Left lung (tissue), 10 donors: ENCODE measurements around the gene ALLC. TPM values are rescaled to one million over a fixed set of nuclear protein-coding genes. Genes with fewer than 3 reads are reported as not detected.
"Not testable (repeated sequence)": the region's sequence is repeated elsewhere in the genome, so short reads cannot be mapped to it uniquely, and the experiment has no call there.

Experiments used
- ATAC-seq: fragments of 200-7000 bp; cut with Tn5 transposase; one replicate; pipeline ENCODE4 v1.9.1; 2020; ENCODE audit warnings: moderate library complexity
- DNase-seq, 4 donors: peaks; one replicate each; pipeline ENCODE4 v3.0.0-alpha.2; 2013 to 2020
- H3K27ac ChIP-seq, 2 donors: fragments of 200-600 bp; sonication (generic) in 1 of 2; one replicate each; pipeline versions ENCODE4 v1.5.0 to v1.8.0; 2020 to 2021
- H3K27me3 ChIP-seq, 2 donors: fragments of 200-600 bp; sonication (generic) in 1 of 2; one replicate each; pipeline versions ENCODE4 v1.5.0 to v1.8.0; 2020 to 2021
- H3K36me3 ChIP-seq, 2 donors: fragments of 200-600 bp; sonication (generic) in 1 of 2; one replicate each; pipeline versions ENCODE4 v1.5.0 to v1.8.0; 2020 to 2021
- H3K4me1 ChIP-seq, 2 donors: fragments of 200-600 bp; one replicate each; pipeline ENCODE4 v1.8.0; 2021
- H3K4me3 ChIP-seq, 2 donors: fragments of 200-600 bp; sonication (generic) in 1 of 2; one replicate each; pipeline versions ENCODE4 v1.5.0 to v1.8.0; 2020 to 2021; ENCODE audit warnings: mild to moderate bottlenecking in 1 of 2
- H3K9me3 ChIP-seq, 2 donors: fragments of 200-600 bp; sonication (generic) in 1 of 2; one replicate each; pipeline versions ENCODE4 v1.5.0 to v1.8.0; 2020 to 2021
- intact Hi-C, 2 donors: fragments of 100-400 bp; cut with DNase I; formaldehyde crosslinking; loops; one replicate each; pipeline versions ENCODE4 v1.11.2 to v1.14.2; 2022
- polyA plus RNA-seq, 6 donors: library from polyadenylated mRNA; unstranded; fragments of 120-200 nt; gene quantifications; one replicate each; pipeline ENCODE4 v1.2.1, GENCODE V29; 2013; ENCODE audit not compliant: insufficient read length in 6 of 6
- total RNA-seq, 2 donors: library from RNA; stranded (reverse); fragmentation: NEBNext Ultra II Directional; extraction: Animal tissue kit (Norgen Biotek cat#: 25700); gene quantifications; one replicate each; pipeline ENCODE4 v1.2.1, GENCODE V29; 2021
- TF ChIP-seq, protein P1 (sequence below), 2 donors: fragments of 200-600 bp; sonication (generic) in 1 of 2; IDR thresholded peaks; one replicate each; pipeline versions ENCODE4 v1.5.0 to v1.8.0; 2021; ENCODE audit warnings: antibody characterized with exemption in 2 of 2
- donor health status: DM: no; HTN: yes; CAD: no.
- donor health status: DM: no; HTN: no; CAD: no.

ALLC gene
- total and polyA plus RNA-seq, 8 donors = 0.13 TPM; not detected in 7

DNA sequence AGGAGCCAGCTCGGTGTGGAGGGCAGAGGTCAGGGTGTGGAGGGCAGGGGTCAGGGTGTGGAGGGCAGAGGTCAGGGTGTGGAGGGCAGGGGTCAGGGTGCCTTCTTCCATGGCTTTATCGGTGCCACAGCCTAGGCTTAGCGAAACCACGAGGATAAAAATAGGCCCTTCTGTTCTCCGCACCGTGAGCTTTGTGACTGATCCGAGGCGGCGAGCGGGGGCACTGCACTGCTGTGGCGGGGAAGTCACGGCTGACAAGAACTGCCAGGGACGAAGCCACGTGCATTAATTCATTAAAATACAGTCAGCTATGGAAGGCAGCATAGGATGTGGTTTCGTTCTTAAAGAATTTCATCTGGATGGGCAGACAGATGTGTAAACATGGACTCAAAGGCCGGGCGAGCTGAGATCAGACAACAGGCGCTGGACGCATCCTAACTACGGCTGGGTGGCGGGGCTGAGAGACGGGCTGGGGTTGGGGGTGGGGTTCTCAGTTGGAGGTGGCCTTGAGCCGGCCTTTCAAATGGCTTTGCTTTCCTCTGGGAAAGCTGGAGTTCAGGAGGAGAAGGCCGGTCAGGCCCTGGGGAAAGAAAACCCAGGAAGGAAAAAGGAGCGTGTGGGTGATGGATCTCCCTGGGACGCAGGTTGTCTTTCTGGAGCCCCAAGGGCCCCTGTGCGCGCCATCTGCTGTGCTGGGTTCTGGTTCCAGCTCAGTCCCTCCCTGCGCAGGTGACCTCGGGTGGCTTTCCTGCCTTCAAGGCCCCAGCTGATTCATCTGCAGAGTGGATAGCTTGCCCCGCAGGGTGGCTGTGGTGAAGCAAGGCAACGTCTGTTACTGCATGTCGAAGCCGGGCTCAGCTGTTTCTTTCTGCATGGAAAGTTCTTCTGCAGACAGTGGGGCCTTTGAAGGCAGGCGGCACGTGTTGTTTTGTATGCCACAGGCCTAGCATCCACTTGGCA lies 958 bp upstream of the ALLC start:
- Histone ChIP-seq H3K27ac (no peak overlapping the region), H3K9me3 (no peaks in the 10 kb centered on the region), H3K4me3 (no peak overlapping the region), H3K27me3 (peaks cover 0 to 11% of the 10 kb centered on the region in 2 donors), H3K4me1 (peaks cover 1 to 2% of the 10 kb centered on the region in 2 donors), H3K36me3 (no peaks in the 10 kb centered on the region)
- intact Hi-C loops = no loop called here
- no peak for DNase-seq
- TF ChIP-seq, protein P1, sequence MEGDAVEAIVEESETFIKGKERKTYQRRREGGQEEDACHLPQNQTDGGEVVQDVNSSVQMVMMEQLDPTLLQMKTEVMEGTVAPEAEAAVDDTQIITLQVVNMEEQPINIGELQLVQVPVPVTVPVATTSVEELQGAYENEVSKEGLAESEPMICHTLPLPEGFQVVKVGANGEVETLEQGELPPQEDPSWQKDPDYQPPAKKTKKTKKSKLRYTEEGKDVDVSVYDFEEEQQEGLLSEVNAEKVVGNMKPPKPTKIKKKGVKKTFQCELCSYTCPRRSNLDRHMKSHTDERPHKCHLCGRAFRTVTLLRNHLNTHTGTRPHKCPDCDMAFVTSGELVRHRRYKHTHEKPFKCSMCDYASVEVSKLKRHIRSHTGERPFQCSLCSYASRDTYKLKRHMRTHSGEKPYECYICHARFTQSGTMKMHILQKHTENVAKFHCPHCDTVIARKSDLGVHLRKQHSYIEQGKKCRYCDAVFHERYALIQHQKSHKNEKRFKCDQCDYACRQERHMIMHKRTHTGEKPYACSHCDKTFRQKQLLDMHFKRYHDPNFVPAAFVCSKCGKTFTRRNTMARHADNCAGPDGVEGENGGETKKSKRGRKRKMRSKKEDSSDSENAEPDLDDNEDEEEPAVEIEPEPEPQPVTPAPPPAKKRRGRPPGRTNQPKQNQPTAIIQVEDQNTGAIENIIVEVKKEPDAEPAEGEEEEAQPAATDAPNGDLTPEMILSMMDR (IDR thresholded peaks at IDR 0.05) = no peak
- ATAC-seq = no peak

GRCh38 chr2:3659447-3660432 lies 1.7 kb downstream of the ALLC start:
- Histone ChIP-seq H3K9me3 (no peaks in the 10 kb centered on the region), H3K27ac (no peak overlapping the region), H3K4me1 (no peaks in the 10 kb centered on the region), H3K36me3 (no peaks in the 10 kb centered on the region), H3K27me3 (no peaks in the 10 kb centered on the region), H3K4me3 (no peak overlapping the region)
- DNase-seq (peak in 2 of 4 donors; percentile 46 to 71), ATAC-seq (peak; percentile 60)
- TF ChIP-seq, protein P1 (IDR thresholded peaks at IDR 0.05) = no peak
- intact Hi-C loops = no loop called here

DNA sequence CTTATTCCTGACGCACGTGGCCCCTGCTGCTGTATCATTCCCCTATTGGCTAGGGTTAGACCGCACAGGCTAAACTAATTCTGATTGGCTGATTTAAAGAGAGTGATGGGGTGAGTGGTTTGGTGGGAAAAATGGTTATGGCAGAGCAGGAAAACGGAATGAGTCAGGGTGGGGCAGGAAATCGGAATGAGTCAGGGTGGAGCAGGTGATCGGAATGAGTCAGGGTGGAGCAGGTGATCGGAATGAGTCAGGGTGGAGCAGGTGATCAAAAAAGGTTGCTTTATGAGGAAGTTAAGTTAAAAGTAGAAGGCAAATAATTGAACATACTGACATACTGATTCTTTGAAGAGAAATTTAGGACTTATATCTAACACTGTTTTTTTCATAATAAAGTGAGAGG lies 2.6 kb downstream of the ALLC start:
- H3K9me3 ChIP-seq, ATAC-seq, H3K4me1 ChIP-seq, H3K4me3 ChIP-seq, H3K36me3 ChIP-seq, DNase-seq, intact Hi-C loops, H3K27me3 ChIP-seq, H3K27ac ChIP-seq: not testable (repeated sequence)

DNA sequence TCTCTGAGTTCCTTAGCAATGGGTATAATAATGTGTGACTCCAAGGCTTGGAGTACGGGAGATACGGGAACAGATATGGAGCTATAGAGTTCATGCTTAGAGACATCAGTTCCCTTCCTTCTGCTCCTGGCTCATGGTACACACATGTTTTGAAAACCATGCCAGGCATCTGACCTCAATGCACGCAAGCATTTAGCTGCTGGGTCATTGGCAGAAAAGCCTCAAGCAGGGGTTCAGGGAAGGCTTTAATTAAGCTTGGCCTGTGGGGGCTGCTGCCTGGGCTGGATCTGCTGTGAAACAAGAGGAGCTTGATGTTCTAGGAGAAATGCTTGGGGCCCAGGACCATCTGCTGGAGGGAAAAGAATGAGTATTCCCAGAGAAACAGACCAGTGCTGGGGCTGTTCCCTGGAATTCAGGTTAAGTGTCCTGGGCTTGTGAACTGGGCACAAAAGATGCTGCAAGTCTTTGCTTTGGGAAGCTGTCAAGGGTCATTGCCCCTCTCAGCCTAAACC lies 3.2 kb downstream of the ALLC start:
- TF ChIP-seq, protein P1 (IDR thresholded peaks at IDR 0.05) = no peak
- Histone ChIP-seq H3K27ac (no peak overlapping the region), H3K9me3 (no peaks in the 10 kb centered on the region), H3K27me3 (no peaks in the 10 kb centered on the region), H3K4me1 (no peaks in the 10 kb centered on the region), H3K36me3 (no peaks in the 10 kb centered on the region), H3K4me3 (no peak overlapping the region)
- ATAC-seq = no peak
- intact Hi-C loops = no loop called here
- DNase-seq = no peak

DNA sequence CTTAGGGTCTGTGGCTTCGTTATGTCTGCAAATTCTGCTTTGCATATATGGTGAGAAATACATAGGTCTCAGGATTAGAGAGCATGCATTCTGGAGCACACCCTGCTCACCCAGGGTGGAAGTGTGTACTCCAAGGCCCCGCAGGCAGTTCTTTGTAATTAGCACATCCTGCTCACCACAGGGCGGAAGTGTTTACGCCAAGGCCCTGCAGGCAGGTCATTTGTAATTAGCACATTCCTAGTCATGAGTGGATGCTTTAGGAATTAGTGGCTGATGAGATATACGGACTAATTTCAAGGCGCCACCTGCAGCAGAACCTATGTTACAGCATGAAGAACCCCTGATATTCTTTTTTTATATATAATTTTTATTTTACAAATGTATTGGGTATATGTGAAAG lies 4.2 kb downstream of the ALLC start:
- TF ChIP-seq, protein P1 (IDR thresholded peaks at IDR 0.05) = no peak
- intact Hi-C loops = no loop called here
- DNase-seq (no peak), ATAC-seq (no peak)
- Histone ChIP-seq H3K27ac (no peak overlapping the region), H3K27me3 (no peaks in the 10 kb centered on the region), H3K9me3 (no peaks in the 10 kb centered on the region), H3K36me3 (no peaks in the 10 kb centered on the region), H3K4me1 (no peaks in the 10 kb centered on the region), H3K4me3 (no peak overlapping the region)
